ENCODE data around the gene GARIN5B.

GARIN5B gene

DNA sequence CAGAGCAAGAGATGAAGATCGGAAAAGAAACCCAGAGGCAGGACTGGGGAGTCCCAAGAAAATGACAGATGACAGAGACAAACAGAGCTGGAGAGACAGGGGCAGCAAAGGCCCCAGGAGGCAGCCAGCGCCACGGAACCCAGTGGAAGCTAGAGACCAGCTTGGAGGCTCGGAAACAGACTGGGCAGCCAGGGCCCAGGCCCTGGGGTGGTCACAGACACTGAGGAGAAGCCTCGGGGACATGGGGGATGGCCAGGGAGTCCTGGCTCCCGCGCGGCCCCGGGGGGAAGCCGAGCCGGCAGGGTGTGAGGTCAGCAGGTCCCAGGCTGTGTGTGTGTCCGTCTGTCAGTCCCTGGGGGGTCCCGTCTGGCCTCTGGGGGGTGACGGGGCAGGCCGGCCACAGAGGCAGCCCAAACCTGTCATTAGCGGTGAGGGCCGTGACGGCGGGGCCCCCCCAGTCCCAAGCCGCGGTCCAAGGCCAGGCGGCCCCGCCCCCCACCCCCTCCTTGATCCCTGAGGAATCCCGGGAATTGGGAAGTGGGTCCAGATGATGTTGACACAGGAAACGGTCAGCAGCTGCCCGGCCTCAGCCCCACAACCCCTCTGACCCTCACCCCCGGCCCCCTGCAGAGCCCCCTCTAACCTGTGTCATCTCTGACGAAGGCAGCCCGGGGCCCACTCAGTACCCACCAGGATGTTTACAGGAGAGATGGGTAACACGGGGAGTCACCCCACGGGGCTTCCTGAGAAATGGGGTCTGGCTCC, 11.1 kb upstream of the GARIN5B start:
- TF ChIP-seq, protein P1, sequence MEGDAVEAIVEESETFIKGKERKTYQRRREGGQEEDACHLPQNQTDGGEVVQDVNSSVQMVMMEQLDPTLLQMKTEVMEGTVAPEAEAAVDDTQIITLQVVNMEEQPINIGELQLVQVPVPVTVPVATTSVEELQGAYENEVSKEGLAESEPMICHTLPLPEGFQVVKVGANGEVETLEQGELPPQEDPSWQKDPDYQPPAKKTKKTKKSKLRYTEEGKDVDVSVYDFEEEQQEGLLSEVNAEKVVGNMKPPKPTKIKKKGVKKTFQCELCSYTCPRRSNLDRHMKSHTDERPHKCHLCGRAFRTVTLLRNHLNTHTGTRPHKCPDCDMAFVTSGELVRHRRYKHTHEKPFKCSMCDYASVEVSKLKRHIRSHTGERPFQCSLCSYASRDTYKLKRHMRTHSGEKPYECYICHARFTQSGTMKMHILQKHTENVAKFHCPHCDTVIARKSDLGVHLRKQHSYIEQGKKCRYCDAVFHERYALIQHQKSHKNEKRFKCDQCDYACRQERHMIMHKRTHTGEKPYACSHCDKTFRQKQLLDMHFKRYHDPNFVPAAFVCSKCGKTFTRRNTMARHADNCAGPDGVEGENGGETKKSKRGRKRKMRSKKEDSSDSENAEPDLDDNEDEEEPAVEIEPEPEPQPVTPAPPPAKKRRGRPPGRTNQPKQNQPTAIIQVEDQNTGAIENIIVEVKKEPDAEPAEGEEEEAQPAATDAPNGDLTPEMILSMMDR (IDR thresholded peaks at IDR 0.05; ENCODE audit: low read length, missing control alignments), result no peak
- no peak overlapping the region for H3K4me3 ChIP-seq (replicated peaks; ENCODE audit: low read depth, low read length)
- peak; percentile 24 for DNase-seq (ENCODE audit: low read depth)

DNA sequence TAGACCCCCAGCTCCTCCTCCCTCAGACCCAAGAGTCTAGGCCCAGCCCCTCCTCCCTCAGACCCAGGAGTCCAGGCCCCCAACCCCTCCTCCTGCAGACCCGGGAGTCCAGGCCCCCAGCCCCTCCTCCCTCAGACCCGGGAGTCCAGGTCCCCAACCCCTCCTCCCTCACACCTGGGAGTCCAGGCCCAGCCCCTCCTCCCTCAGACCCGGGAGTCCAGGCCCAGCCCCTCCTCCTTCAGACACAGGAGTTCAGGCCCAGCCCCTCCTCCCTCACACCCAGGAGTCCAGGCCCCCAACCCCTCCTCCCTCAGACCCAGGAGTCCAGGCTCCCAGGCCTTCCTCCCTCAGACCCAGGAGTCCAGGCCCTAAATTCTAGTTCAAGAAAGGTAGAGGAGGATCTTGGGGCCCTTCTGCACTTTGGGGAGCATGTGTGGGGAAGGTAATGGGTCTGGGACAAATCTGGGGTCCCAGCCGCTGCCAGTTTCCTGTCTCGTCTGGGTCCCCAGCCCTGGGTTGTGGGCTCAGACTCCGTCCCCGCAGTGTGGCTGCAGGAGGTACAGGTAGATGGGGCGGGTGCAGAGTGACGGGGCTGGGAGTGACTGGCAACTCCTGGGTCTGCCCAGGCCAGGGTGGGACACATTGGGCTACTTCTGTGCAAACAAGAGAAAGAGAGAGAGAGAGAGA, 10.4 kb upstream of the GARIN5B start:
- DNase-seq (ENCODE audit: low read depth), result no peak
- no peak overlapping the region for H3K4me3 ChIP-seq (replicated peaks; ENCODE audit: low read depth, low read length)
- TF ChIP-seq, protein P1 (IDR thresholded peaks at IDR 0.05; ENCODE audit: low read length, missing control alignments), result no peak

DNA sequence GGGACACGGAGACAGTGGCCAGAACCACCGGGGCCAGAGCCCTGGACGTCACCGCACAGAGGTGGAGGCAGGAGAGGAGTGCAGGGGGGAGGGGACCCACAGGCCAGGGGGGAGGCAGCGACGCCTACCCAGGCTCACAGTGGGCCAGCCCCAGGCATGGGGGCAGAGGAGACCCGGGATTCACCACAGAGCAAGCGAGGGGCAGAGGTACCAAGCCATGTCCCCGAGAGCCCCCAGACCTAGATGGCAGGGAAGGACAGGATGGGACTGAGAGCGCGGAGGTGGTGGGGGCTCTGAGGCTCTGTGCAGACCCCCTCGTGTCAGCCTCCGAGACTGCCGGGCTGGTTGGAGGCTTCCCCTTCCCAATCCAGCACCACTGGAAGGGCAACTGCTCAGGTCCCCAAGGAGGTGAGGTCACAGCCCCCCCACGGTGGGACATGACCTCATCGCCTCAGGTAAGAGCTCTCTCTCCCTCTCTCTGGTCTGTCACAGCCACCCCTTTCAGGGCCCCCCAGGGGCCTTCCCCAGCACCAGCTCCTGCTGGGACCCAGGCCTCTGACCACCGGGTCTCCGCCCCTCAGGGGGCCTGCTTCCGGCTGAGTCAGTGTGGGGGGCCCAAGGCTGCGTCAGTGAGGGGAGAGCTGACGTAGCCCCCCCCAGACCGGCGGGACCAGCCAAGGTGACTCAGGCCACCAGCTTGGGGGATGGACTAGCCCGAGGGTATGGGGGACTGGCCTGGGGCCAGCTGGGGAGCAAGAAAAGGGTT, 9.4 kb upstream of the GARIN5B start:
- H3K4me3 ChIP-seq (replicated peaks; ENCODE audit: low read depth, low read length), result no peak overlapping the region
- TF ChIP-seq, protein P1 (IDR thresholded peaks at IDR 0.05; ENCODE audit: low read length, missing control alignments), result no peak
- DNase-seq (ENCODE audit: low read depth), result peak; percentile 45

DNA sequence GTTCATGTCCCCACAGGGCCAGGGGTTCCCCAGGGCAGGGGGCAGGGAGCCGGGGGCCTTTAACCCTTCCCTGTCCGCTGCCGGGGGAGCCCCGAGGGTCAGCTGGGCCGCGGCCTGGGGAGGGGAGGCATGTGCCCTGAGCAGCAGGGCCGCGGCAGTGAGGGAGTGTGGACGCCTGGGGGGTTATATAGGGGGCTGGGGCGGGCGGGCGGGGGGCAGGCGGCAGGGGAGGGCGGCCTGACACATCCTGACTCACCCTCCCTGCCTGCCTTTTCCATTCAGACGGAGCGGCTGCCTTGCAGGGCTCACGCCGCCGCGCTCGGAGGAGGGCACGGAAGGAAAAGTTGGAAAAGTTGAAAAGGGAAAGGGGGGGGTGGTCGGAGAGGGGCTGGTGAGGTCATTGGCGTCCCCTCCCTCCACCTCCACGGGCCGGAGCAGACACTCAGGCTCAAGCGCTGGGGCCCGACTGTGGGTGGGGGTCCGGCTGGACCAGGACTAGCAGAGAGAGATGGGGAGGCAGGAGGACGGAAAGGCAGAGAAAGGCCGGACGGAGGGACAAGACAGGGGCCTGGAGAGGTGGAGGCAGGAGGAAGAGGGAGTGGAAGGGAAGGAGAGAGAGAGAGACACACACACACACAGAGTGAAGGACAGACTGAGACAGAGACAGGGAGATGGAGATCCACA, 7.4 kb upstream of the GARIN5B start, which contains the start of gene IL11:
IL11 (minus strand) TSS at position 159 of the 684 bp plus-strand sequence; CDS start at position 6, 153 bp downstream.
- DNase-seq (ENCODE audit: low read depth), result no peak
- H3K4me3 ChIP-seq (replicated peaks; ENCODE audit: low read depth, low read length), result peak within 1 kb of the TSS; percentile 59

DNA sequence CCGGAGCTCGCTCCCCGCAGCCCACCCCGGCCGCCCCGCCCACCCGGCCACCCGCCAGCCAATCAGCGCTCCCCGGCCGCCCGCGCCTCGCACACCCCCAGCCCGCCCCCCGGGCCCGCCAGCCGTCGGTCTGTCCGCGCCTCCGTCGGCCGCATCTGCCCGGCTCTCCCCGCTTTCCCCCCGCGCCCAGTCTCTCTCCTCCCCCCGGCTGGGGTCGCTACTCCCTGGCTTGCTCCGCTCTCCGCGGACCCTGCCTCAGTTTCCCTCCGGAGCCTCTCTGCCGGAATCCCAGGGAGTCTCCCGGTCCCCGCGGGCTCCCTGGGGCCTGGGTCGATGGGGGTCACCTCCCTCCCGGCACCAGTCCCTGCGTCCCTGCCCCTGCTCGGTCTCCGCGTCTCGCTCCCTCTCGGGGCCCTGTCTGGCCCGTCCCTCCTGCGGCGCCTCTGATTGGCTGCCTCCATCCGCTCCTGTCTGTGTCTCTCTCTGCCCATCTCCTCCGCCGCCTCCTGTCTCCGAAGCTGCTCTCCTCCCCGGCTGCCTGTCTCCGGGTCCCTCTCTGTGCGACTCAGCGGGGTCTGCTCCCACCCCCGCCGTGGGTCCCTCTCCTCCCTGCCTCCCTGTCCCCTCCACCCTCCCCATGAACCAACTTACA, 6.7 kb upstream of the GARIN5B start:
- peak overlapping the region; percentile 59 for H3K4me3 ChIP-seq (replicated peaks; ENCODE audit: low read depth, low read length)
- TF ChIP-seq, protein P1 (IDR thresholded peaks at IDR 0.05; ENCODE audit: low read length, missing control alignments), result no peak
- DNase-seq (ENCODE audit: low read depth), result peak; percentile 60

More for the DNA sequence above, 7.4 kb upstream of the GARIN5B start, which contains the start of gene IL11:
- TF ChIP-seq, protein P1 (IDR thresholded peaks at IDR 0.05; ENCODE audit: low read length, missing control alignments), result no peak
